CD4-positive, alpha-beta T cell treated with Interleukin-4 for 1 hour (primary cell): ENCODE measurements around the gene FMN2.

ENCODE experiments used
- DNase-seq, 2 donors: peaks; one replicate each; pipeline ENCODE4 v3.0.0-alpha.2; 2020 to 2022

FMN2 gene

GRCh38 chr1:240099329-240099728 is 7.6 kb downstream of the FMN2 start:
- DNase-seq = no peak

DNA sequence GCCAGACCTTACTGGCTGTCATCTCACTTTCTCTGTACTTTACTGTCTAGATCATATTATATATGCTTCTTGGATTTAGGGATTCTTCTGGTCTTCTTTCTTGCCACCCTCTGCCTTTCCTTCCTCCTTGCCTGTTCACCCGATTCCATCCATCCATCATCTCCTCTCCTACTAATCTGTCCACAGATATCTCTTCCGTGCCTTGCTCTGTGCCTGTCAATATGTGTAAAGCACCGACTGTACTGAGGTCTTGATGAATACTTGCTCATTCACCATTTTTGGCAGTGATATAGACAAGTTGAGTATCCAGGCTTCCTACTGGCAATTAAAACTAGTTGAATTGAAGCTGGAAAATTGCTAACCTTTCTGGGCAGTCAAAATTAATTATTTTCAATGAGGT is 8.1 kb downstream of the FMN2 start:
- DNase-seq = no peak

GRCh38 chr1:240100371-240100934 is 8.8 kb downstream of the FMN2 start:
- DNase-seq = no peak

GRCh38 chr1:240101306-240101705 is 9.6 kb downstream of the FMN2 start:
- no peak for DNase-seq

DNA sequence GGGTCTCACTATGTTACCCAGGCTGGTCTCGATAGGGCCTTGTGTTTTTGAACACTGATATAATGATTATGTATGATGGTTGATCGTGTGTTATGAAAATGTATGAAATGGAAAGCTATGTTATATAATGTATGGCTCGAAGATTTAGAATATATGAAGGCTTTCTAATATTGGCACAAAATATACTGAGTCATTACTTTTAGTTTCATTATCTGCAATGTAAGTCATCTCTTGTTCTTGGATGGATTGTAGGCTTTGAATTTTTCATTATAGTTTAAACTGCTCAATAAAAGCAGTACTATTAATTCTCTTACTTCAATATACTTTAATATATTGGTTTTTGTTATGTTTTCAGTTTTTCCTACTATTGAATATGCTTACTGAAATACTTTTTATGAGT is 10.1 kb downstream of the FMN2 start:
- no peak for DNase-seq

GRCh38 chr1:240104672-240105071 is 13.0 kb downstream of the FMN2 start:
- no peak for DNase-seq

DNA sequence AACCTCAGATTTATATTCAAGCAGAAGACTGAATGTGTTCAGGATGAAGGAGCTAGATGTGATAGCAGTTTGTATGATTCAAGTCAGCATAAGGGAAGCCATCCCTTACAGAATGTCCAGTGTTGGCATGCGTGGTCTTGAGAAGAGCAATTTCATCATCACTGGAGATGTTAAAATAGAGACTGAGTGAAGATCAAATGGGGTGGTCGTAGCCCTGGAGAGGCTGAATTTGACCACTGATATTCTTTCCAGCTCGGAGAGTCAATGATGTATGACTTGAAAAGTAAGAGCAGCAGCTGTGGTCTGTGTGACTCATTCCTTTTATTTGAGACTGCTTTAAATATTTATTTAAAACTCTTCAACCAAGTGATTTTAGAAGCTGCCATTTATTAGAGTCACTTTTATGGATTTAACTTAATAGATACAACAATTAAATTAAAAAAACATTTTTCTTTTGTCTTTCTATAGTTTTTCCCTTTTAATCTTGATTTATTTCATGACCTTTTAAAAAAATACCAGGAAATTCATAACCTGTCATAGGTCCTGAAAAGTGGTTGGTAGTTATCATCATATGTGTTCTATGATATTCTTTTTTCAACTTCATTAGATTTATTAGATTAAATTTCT is 15.5 kb downstream of the FMN2 start:
- no peak for DNase-seq

- no peak for DNase-seq
Observed at GRCh38 chr1:240109130-240109529, 17.4 kb downstream of the FMN2 start.

- DNase-seq = no peak
Observed at GRCh38 chr1:240109920-240110636, 18.4 kb downstream of the FMN2 start.

DNA sequence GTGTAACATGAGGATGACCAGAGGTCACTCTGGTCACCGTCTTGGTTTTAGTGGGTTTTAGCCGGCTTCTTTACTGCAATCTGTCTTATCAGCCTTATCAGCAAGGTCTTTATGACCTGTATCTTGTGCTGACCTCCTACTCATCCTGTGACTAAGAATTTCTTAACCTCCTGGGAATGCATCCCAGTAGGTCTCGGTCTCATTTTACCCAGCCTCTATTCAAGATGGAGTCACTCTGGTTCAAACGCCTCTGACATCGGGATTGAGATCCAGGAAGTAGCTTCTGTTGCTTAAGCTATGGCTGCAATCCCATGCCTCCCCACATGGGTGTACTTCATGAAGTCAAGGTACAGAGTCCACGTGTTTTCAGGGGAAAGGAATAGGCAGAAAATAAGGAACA is 19.9 kb downstream of the FMN2 start:
- DNase-seq = no peak

DNA sequence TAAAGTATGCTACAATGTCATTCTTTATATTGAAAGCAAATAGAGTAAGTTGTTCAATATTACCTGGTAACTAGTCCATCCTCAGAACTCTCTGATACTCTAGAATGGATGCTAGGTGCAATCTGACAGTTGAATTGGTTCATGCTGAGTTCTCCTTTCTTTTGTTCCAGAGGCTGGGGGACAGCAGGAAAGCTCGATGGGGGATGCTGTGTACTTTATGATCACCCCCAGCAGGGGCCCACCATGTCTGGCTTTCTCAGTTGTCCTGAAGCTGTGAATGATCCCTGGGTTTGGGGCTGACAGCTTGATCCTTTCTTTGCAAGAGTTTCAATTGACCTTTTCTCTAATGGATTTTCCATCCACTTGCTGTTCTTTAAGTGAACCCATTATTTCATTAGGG is 22.5 kb downstream of the FMN2 start:
- no peak for DNase-seq

DNA sequence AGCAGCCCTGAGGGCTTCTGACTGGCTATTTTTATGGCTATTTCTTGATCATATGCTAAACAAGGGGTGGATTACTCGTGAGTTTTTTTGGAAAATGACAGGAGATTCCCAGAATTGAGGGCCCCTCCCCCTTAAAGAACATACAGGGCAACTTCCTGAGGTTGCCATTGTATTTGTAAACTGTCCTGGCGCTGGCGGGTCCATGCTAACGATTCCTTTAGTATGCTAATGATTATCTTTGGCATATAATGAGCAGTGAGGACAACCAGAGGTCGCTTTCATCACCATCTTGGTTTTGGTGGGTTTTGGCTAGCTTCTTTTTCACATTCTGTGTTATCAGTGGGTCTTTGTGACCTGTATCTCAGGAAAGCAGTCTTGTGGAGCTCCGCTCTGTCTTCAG is 24.1 kb downstream of the FMN2 start:
- DNase-seq = no peak

DNA sequence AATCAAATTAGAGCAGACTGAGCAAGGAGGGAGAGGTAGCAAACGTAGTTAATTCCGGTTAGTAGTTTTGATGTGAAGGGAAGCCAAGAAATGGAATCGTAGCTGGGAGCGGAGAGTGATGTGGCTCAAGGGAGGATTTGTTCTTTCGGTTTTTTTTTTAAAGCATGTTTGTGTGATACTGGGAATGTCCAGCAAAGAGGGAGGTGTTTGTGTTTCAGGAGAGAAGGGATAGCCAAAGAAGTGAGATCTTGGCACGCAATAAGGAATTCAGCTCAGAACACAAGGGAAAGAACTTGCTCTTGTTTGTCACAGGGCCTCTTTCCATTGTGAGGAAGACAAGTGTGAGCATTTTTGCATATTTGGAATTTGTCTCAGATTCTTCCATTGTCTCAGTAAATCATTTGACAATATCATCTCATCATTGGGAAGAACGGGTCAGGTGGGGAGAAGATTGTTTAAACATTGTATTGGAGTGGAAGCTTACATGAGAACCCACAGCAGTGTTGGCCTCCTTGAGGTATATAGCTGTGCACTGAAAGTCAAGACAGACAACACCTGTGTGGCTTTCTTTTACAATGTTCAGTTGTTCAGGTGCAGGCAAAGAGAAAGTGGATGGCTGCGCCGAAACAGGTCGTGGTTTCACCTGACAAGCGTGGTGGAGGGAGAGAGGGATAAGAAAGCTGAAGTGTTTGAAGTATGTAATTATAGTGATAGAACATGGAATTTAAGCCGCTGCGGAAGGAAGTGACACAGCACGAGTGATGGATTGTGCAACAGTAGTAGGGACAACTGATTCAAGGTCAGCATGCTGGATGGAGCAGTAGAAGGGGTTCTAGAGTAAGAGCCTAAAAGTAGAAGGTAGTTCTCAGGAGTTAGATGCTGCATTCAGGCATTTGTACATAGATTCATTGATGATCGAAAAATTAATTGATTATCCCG is 25.4 kb downstream of the FMN2 start:
- DNase-seq = no peak

GRCh38 chr1:240117930-240118329 is 26.2 kb downstream of the FMN2 start:
- no peak for DNase-seq

DNA sequence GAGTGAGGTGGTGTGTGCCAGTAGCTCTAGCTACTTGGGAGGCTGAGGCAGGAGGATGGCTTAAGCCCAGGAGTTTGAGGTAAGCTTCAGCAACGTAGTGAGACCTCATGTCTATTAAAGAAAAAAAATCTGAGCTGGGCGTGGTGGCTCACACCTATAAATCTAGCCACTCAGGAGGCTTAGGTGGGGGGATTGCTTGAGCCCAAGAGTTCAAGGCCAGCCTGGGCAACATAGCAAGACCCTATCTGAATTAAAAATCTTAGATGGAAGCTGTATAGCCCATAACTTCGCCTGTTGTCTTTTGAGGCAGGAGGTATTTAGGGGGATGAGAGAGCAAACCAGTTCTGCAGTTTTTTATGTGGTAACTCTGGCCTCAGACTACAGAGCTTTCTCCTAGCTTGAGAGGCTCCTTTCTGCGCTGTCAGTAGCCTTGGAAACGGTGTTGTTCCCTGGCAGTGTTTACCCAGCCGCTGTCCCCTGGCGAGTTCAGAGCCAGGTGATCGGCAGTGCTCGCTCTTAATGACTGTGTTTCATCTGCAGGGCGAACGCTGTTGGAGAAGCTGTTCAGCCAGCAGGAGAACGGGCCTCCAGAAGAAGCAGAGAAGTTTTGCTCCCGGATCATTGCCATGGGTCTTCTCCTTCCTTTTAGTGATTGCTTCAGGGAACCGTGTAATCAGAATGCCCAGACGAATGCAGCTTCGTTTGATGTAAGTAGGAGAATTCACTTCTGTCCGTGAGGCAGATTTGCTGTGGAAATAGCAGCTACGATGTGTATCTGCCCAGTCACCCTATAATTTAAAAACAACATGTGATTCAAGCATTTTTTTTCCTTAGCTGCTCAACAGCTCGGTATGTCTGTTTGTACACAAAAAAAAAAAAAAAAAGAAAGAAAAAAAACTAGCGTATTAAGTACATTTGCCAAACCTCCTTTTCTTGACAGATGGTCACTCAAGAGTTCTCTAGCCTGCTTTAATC is 31.2 kb downstream of the FMN2 start:
- DNase-seq = no peak

GRCh38 chr1:240126821-240127220 is 35.1 kb downstream of the FMN2 start:
- no peak for DNase-seq

- DNase-seq = no peak
Observed at GRCh38 chr1:240128366-240128765, 36.7 kb downstream of the FMN2 start.

GRCh38 chr1:240134113-240134512 is 42.4 kb downstream of the FMN2 start:
- no peak for DNase-seq

DNA sequence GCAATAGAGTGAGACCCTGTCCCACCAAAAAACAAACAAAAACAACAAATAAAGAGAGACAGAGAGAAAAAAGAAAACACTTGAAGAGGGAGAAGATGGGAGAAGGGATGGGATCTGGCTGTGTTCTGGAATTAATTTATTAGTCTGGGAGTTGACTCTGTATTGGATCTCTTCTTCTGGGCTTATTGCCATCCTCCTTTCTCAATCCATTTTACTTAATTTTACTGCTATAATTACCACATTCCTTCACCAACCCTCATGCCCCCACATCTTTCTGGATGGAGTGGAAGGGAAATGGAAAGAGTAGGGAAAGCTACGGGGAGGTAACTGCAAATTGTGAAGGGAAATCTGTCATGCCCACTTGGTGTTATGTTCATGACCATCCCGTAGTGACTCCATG is 42.9 kb downstream of the FMN2 start:
- DNase-seq = no peak

DNA sequence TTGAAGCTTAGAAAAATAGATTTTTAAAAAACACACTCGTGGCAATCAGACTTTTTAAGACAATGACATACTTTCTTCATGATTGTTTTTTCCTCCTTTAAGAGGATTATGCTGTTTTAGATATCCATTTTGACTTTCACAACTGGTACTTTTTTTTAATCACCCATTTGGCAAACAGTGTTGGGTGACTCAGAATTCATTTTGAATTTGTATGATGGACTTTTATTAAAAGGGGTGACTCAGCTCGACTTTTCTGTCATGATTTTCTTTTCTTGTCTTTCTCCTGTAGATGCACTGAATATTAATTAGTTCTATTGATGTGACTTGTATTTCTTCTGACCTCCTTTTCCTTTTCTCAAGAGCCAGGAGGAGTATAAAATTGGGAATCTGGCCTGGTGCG is 44.7 kb downstream of the FMN2 start:
- no peak for DNase-seq

- no peak for DNase-seq
Observed at GRCh38 chr1:240138867-240139266, 47.2 kb downstream of the FMN2 start.

GRCh38 chr1:240139511-240139910 is 47.8 kb downstream of the FMN2 start:
- no peak for DNase-seq
